ENCODE results near the gene FAM219B. TPM values are rescaled to one million over a fixed set of nuclear protein-coding genes. Genes with fewer than 3 reads are reported as not detected.

Gene FAM219B
- total RNA-seq, 1 experiment from 2014 or later, result 99.6 TPM

- DNase-seq (ENCODE audit: low spot score) (peak; percentile 71), ATAC-seq (peak; percentile 3)
- ChIA-PET POLR2A (interaction anchor here (0.8 to 2.1 kb wide), 4 partner anchors 32 to 67 kb away, joined by 3 to 14 read pairs (median 3); partner anchors contain the start of genes PPCDC and SCAMP5), CTCF (interaction anchor here (0.7 to 4.0 kb wide), 14 partner anchors 18 to 324 kb away, joined by 3 to 24 read pairs (median 4); partner anchors contain the start of genes COX5A, PPCDC and SCAMP5)
- Mint-ChIP-seq H3K27ac (no peak overlapping the region), H3K4me1 (peaks cover 40% of the 10 kb centered on the region), H3K9me3 (no peaks in the 10 kb centered on the region), H3K36me3 (no peaks in the 10 kb centered on the region), H3K4me3 (peak overlapping the region; percentile 86), H3K27me3 (ENCODE audit: low read depth) (peaks cover 50% of the 10 kb centered on the region)
- TF ChIP-seq, protein P1, sequence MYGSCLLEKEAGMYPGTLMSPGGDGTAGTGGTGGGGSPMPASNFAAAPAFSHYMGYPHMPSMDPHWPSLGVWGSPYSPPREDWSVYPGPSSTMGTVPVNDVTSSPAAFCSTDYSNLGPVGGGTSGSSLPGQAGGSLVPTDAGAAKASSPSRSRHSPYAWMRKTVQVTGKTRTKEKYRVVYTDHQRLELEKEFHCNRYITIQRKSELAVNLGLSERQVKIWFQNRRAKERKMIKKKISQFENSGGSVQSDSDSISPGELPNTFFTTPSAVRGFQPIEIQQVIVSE (CRISPR knock-in tag; IDR thresholded peaks at IDR 0.05; ENCODE audit: borderline replicate concordance), result no peak
- peak; percentile 93 for TF ChIP-seq ZNF232 (CRISPR knock-in tag; IDR thresholded peaks at IDR 0.05)
- peak; percentile 98 for TF ChIP-seq MYBL2 (CRISPR knock-in tag; IDR thresholded peaks at IDR 0.05)
- peak; percentile 95 for TF ChIP-seq ATF3 (CRISPR knock-in tag; conservative IDR thresholded peaks at IDR 0.05)
- TF ChIP-seq NFYB (CRISPR knock-in tag; conservative IDR thresholded peaks at IDR 0.05; ENCODE audit: low read depth), result peak; percentile 63
- TF ChIP-seq ATF6 (CRISPR knock-in tag; IDR thresholded peaks at IDR 0.05), result peak; percentile 88; the same call in 1 of the 2 replicates
- TF ChIP-seq ARID4B (CRISPR knock-in tag; IDR thresholded peaks at IDR 0.05; ENCODE audit: borderline replicate concordance), result peak; percentile 95; the same call in 1 of the 2 replicates
- peak; percentile 83 for TF ChIP-seq SP1 (CRISPR knock-in tag; conservative IDR thresholded peaks at IDR 0.05)
- peak; percentile 98 for TF ChIP-seq E2F1 (CRISPR knock-in tag; IDR thresholded peaks at IDR 0.05)
- TF ChIP-seq, protein P2, sequence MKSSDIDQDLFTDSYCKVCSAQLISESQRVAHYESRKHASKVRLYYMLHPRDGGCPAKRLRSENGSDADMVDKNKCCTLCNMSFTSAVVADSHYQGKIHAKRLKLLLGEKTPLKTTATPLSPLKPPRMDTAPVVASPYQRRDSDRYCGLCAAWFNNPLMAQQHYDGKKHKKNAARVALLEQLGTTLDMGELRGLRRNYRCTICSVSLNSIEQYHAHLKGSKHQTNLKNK (CRISPR knock-in tag; IDR thresholded peaks at IDR 0.05), result no peak
- no peak for TF ChIP-seq ZNF396 (CRISPR knock-in tag; IDR thresholded peaks at IDR 0.05; ENCODE audit: borderline replicate concordance)
- peak; percentile 97 for TF ChIP-seq ZBTB21 (CRISPR knock-in tag; IDR thresholded peaks at IDR 0.05; ENCODE audit: borderline replicate concordance)
- no peak for TF ChIP-seq PRRX2 (CRISPR knock-in tag; IDR thresholded peaks at IDR 0.05)
- peak; percentile 98 for TF ChIP-seq ZNF138 (CRISPR knock-in tag; conservative IDR thresholded peaks at IDR 0.05)
- no peak for TF ChIP-seq ZNF425 (CRISPR knock-in tag; conservative IDR thresholded peaks at IDR 0.05)
- TF ChIP-seq MXD4 (CRISPR knock-in tag; IDR thresholded peaks at IDR 0.05; ENCODE audit: borderline replicate concordance), result no peak
- TF ChIP-seq, protein P3, sequence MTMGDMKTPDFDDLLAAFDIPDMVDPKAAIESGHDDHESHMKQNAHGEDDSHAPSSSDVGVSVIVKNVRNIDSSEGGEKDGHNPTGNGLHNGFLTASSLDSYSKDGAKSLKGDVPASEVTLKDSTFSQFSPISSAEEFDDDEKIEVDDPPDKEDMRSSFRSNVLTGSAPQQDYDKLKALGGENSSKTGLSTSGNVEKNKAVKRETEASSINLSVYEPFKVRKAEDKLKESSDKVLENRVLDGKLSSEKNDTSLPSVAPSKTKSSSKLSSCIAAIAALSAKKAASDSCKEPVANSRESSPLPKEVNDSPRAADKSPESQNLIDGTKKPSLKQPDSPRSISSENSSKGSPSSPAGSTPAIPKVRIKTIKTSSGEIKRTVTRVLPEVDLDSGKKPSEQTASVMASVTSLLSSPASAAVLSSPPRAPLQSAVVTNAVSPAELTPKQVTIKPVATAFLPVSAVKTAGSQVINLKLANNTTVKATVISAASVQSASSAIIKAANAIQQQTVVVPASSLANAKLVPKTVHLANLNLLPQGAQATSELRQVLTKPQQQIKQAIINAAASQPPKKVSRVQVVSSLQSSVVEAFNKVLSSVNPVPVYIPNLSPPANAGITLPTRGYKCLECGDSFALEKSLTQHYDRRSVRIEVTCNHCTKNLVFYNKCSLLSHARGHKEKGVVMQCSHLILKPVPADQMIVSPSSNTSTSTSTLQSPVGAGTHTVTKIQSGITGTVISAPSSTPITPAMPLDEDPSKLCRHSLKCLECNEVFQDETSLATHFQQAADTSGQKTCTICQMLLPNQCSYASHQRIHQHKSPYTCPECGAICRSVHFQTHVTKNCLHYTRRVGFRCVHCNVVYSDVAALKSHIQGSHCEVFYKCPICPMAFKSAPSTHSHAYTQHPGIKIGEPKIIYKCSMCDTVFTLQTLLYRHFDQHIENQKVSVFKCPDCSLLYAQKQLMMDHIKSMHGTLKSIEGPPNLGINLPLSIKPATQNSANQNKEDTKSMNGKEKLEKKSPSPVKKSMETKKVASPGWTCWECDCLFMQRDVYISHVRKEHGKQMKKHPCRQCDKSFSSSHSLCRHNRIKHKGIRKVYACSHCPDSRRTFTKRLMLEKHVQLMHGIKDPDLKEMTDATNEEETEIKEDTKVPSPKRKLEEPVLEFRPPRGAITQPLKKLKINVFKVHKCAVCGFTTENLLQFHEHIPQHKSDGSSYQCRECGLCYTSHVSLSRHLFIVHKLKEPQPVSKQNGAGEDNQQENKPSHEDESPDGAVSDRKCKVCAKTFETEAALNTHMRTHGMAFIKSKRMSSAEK (CRISPR knock-in tag; IDR thresholded peaks at IDR 0.05; ENCODE audit: borderline replicate concordance), result 0 out of 2 replicates have a peak, but pooled peaks have one; percentile 30
- TF ChIP-seq IRF1 (CRISPR knock-in tag; IDR thresholded peaks at IDR 0.05), result peak; percentile 96
These were observed 49.4 kb upstream of the FAM219B start for GRCh38 chr15:74955796-74956647.
